Testis (tissue), 2 donors: Measurements from ENCODE around the gene REEP2.

Experiments used
- CTCF ChIP-seq, 3 experiments: fragments of 450-650 bp in 2 of 3; fragments of 200-600 bp in 1 of 3; sonication (generic) in 1 of 3; IDR thresholded peaks; one replicate each; pipeline ENCODE4 v1.5.1; 2016 to 2019; ENCODE audit warnings: antibody characterized with exemption in 3 of 3, mild to moderate bottlenecking in 2 of 3, moderate library complexity in 1 of 3
- POLR2A ChIP-seq: fragments of 450-650 bp; IDR thresholded peaks from one replicate; pipeline ENCODE4 v1.6.1; 2017; ENCODE audit warnings: antibody characterized with exemption, mild to moderate bottlenecking, moderate library complexity

- no peak for TF ChIP-seq POLR2A
- TF ChIP-seq CTCF (IDR thresholded peaks at IDR 0.05), result no peak
Measured at GRCh38 chr5:138438724-138439476, at the start of gene REEP2.
